Endothelial cell of umbilical vein (primary cell): ENCODE results near the gene PTPN23. TPM values are rescaled to one million over a fixed set of nuclear protein-coding genes. Genes with fewer than 3 reads are reported as not detected.

Source experiments
- BruUV-seq: library from RNA; stranded (reverse); fragments of 400-500 nt; replicated peaks from 2 replicates; lab custom pipeline; 2021; lab: Mats Ljungman, UMichigan
- CTCF ChIA-PET: fragments of 300-600, 350-600 bp; sonication (Branson Sonifier 250); formaldehyde crosslinking; loops from one replicate; lab custom pipeline; 2021; ENCODE audit warnings: antibody characterized with exemption, inconsistent platforms; lab: Charles Lee
- POLR2A ChIA-PET: fragments of 300-600, 350-600 bp; sonication (Branson Sonifier 250); formaldehyde crosslinking; loops from one replicate; lab custom pipeline; 2021; ENCODE audit warnings: antibody characterized with exemption, inconsistent platforms; lab: Charles Lee
- DNase-seq: peaks from one replicate; pipeline ENCODE4 v3.0.0-alpha.2; 2011; ENCODE audit warnings: low read depth, low spot score
- FAIRE-seq: peaks from 2 replicates; lab custom pipeline; 2011; peaks lifted over from hg19 to GRCh38; lab: Jason Lieb, UNC
- H2AFZ ChIP-seq: 2 replicates; pipeline ENCODE4 v1.6.0; 2012; ENCODE audit warnings: low read depth, low read length, control low read depth, inconsistent platforms
- H3K27ac ChIP-seq: 2 replicates; pipeline ENCODE4 v1.5.1; 2011; ENCODE audit warnings: low read depth, mild to moderate bottlenecking, control low read depth, low read length, moderate library complexity; ENCODE audit not compliant: insufficient read depth
- H3K27me3 ChIP-seq, 2 experiments: 2 replicates each; pipeline versions ENCODE4 v1.6.0 to v1.6.1; 2011; ENCODE audit warnings: low read length in 2 of 2, mixed read lengths in 1 of 2; ENCODE audit not compliant: control insufficient read depth in 2 of 2, insufficient read depth in 2 of 2
- H3K36me3 ChIP-seq, 2 experiments: 2 replicates in 1 of 2; 3 replicates in 1 of 2; pipeline ENCODE4 v1.5.1; 2011; ENCODE audit warnings: low read length in 2 of 2, mild to moderate bottlenecking in 1 of 2, moderate library complexity in 1 of 2; ENCODE audit not compliant: control insufficient read depth in 2 of 2, insufficient read depth in 2 of 2; ENCODE audit errors: extremely low read depth in 1 of 2
- H3K4me1 ChIP-seq: 3 replicates; pipeline ENCODE4 v1.5.1; 2011; ENCODE audit warnings: mild to moderate bottlenecking, low read length; ENCODE audit not compliant: control insufficient read depth, insufficient read depth; ENCODE audit errors: extremely low read depth
- H3K4me2 ChIP-seq: 2 replicates; pipeline ENCODE4 v1.6.1; 2011; ENCODE audit warnings: low read length, control low read depth, mixed read lengths; ENCODE audit not compliant: insufficient read depth
- H3K4me3 ChIP-seq, 3 experiments: fragments of 200-600 bp in 1 of 3; sonication (generic), shearing (Covaris generic) in 1 of 3; replicated peaks in 1 of 3; 2 replicates each; pipeline ENCODE4 v1.5.1; 2011 to 2016; ENCODE audit warnings: control low read depth in 3 of 3, low read length in 3 of 3, mild to moderate bottlenecking in 2 of 3, inconsistent platforms in 1 of 3, low read depth in 1 of 3, moderate library complexity in 1 of 3; ENCODE audit not compliant: insufficient read depth in 1 of 3
- H3K79me2 ChIP-seq: 2 replicates; pipeline ENCODE4 v1.6.0; 2012; ENCODE audit warnings: low read length, inconsistent platforms; ENCODE audit not compliant: control insufficient read depth, insufficient read depth
- H3K9ac ChIP-seq: replicated peaks from 2 replicates; pipeline ENCODE3; 2011; ENCODE audit warnings: low read length, control low read depth; ENCODE audit not compliant: insufficient read depth; ENCODE audit errors: extremely low read depth
- H3K9me1 ChIP-seq: replicated peaks from 3 replicates; pipeline ENCODE4 v1.6.0; 2011; ENCODE audit warnings: mild to moderate bottlenecking, low read length; ENCODE audit not compliant: control insufficient read depth, insufficient read depth; ENCODE audit errors: extremely low read depth
- H3K9me3 ChIP-seq: replicated peaks from 2 replicates; pipeline ENCODE4 v1.5.1; 2012; ENCODE audit warnings: low read length, inconsistent platforms; ENCODE audit not compliant: control insufficient read depth, insufficient read depth
- H4K20me1 ChIP-seq: replicated peaks from 2 replicates; pipeline ENCODE3; 2011; ENCODE audit warnings: mild to moderate bottlenecking, low read length; ENCODE audit not compliant: control insufficient read depth, insufficient read depth; ENCODE audit errors: extremely low read depth
- CTCF ChIP-seq, 2 donors: IDR thresholded peaks; 1 replicate in 1 of 2; 2 replicates in 1 of 2; pipeline ENCODE4 v1.5.1; 2011; ENCODE audit warnings: low read length in 2 of 2, mild to moderate bottlenecking in 2 of 2, moderate library complexity in 2 of 2, control low read depth in 1 of 2, inconsistent platforms in 1 of 2, low read depth in 1 of 2; ENCODE audit not compliant: insufficient read depth in 1 of 2; ENCODE audit errors: extremely low read depth in 1 of 2
- EZH2 ChIP-seq: IDR thresholded peaks from 2 replicates; pipeline ENCODE4 v1.6.1; 2012; ENCODE audit warnings: borderline replicate concordance, low read depth, mild to moderate bottlenecking, moderate library complexity, low read length, inconsistent platforms; ENCODE audit not compliant: severe bottlenecking
- FOS ChIP-seq: IDR thresholded peaks from 2 replicates; pipeline ENCODE4 v1.6.1; 2011; ENCODE audit warnings: mild to moderate bottlenecking, low read length, moderate library complexity, borderline replicate concordance; ENCODE audit not compliant: insufficient read depth
- GATA2 ChIP-seq: IDR thresholded peaks from 2 replicates; pipeline ENCODE4 v1.7.0; 2011; ENCODE audit warnings: low read depth, mild to moderate bottlenecking, moderate library complexity, mixed read lengths, low read length; ENCODE audit not compliant: insufficient read length, insufficient read depth
- JUN ChIP-seq: IDR thresholded peaks from 2 replicates; pipeline ENCODE4 v1.6.1; 2011; ENCODE audit warnings: borderline replicate concordance, low read depth; ENCODE audit not compliant: insufficient read length, insufficient read depth
- MYC ChIP-seq: IDR thresholded peaks from one replicate; pipeline ENCODE4 v1.6.1; 2011; ENCODE audit warnings: mild to moderate bottlenecking, low read depth, low read length
- POLR2A ChIP-seq: IDR thresholded peaks from 2 replicates; pipeline ENCODE4 v1.6.1; 2012; ENCODE audit warnings: low read depth, mild to moderate bottlenecking, control low read depth, low read length
- POLR2AphosphoS5 ChIP-seq: IDR thresholded peaks from 2 replicates; pipeline ENCODE4 v1.6.1; 2012; ENCODE audit warnings: low read depth, mild to moderate bottlenecking, control low read depth, low read length, moderate library complexity; ENCODE audit not compliant: insufficient read depth
- dilution Hi-C: fragments of 300-500 bp; cut with MboI; formaldehyde crosslinking; loops from one replicate; pipeline ENCODE4 v1.15.0; 2019; ENCODE audit warnings: low sequenced_read_pairs; ENCODE audit not compliant: extremely low pct_ligation_motif_present
- intact Hi-C: fragments of 100-400 bp; cut with micrococcal nuclease; formaldehyde crosslinking; loops from one replicate; pipeline ENCODE4 v1.10.0; 2022
- polyA plus RNA-seq, 4 experiments: library from polyadenylated mRNA; depleted of rRNA in 3 of 4; stranded (reverse) in 3 of 4; unstranded in 1 of 4; fragments of >200 nt; gene quantifications; 2 replicates each; pipeline versions ENCODE4 v1.2.1 to v1.2.3, GENCODE V29; 2011 to 2012; ENCODE audit warnings: missing spikeins in 1 of 4
- total RNA-seq: library from RNA; stranded (reverse); gene quantifications from 2 replicates; pipeline ENCODE4 v1.2.3, GENCODE V29; 2021
- TF ChIP-seq, protein P1 (sequence below): IDR thresholded peaks from 2 replicates; pipeline ENCODE4 v1.6.1; 2011; ENCODE audit not compliant: insufficient read depth, insufficient read length

Gene PTPN23
- total and polyA plus RNA-seq, 2 donors (not counting 3 experiments of a cell fraction or from before 2014, with no cell fraction given), result 8.5 to 63.5 TPM

DNA sequence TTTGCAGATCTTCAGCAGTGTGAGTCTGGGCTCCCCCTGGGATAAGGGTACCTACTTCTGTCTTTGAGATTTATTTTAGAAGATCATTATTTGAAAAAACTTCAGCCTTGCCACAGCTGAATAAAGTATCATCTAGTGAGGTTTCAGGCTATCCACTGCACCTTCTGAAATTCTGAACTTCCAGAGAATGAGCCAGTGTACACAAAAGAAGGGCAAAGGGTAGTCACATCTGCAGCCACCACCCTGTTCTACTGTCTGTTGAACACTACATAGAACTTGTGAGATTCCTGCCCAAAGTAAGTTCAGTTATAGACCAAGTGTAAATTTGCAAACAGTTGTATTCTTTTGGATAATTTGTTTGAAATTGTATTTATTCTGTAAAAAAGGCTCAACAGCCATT lies 38.0 kb upstream of the PTPN23 start:
- no peak for FAIRE-seq
- intact Hi-C loops, result no loop called here
- no peak for TF ChIP-seq JUN
- TF ChIP-seq CTCF (IDR thresholded peaks at IDR 0.05; ENCODE audit: extremely low read depth in 1 of 2, insufficient read depth in 1 of 2, low read depth in 1 of 2, low read length in 2 of 2), result no peak
- TF ChIP-seq FOS, result no peak
- TF ChIP-seq POLR2A, result no peak
- no peak for TF ChIP-seq MYC
- TF ChIP-seq GATA2, result no peak
- no peak for TF ChIP-seq EZH2
- TF ChIP-seq, protein P1, sequence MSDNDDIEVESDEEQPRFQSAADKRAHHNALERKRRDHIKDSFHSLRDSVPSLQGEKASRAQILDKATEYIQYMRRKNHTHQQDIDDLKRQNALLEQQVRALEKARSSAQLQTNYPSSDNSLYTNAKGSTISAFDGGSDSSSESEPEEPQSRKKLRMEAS, result no peak
- TF ChIP-seq POLR2AphosphoS5, result no peak

More for the DNA sequence above, 38.0 kb upstream of the PTPN23 start:
- dilution Hi-C loops, result no loop called here
- peaks cover 2 to 15% of the 10 kb centered on the region in 2 experiments for H3K36me3 ChIP-seq
- H2AFZ ChIP-seq, result no peak overlapping the region
- no TSS peak for BruUV-seq
- H3K4me3 ChIP-seq, result no peak overlapping the region
- ChIA-PET CTCF (interaction anchor here (0.8 kb wide), 1 partner anchor 19 kb away, joined by 4 read pairs; no protein-coding TSS in a partner anchor), POLR2A (no interaction called here)
- H3K4me1 ChIP-seq, result no peaks in the 10 kb centered on the region
- H3K9ac ChIP-seq, result no peak overlapping the region
- no peaks in the 10 kb centered on the region for H3K9me3 ChIP-seq
- DNase-seq, result no peak
- H3K9me1 ChIP-seq, result no peaks in the 10 kb centered on the region
- H3K4me2 ChIP-seq, result no peak overlapping the region
- H3K27ac ChIP-seq, result no peak overlapping the region
- no peaks in the 10 kb centered on the region for H3K79me2 ChIP-seq
- H3K27me3 ChIP-seq, result no peaks in the 10 kb centered on the region
- H4K20me1 ChIP-seq, result no peaks in the 10 kb centered on the region
